ENCODE results near the gene SORCS3. TPM values are rescaled to one million over a fixed set of nuclear protein-coding genes. Genes with fewer than 3 reads are reported as not detected.

SORCS3 gene
- total RNA-seq, 1 experiment from 2014 or later = not detected

DNA sequence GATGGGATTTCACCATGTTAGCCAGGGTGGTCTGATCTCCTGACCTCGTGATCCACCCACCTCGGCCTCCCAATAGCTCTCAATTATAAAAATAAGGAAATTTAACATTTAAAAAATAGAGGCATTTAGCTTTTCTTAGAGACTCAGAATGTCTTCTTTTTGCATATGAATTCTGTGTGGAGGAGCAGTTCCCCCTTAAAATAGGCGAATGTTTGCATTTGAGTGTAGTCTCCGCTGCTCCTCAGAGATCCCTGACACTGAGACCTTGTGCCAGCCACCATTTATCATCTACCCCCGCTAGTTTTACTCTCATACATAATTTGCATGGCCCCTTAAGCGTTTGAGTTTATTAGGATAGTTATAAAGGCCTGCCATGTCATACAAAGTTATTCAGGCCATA, 461.9 kb downstream of the SORCS3 start:
- Histone ChIP-seq H4K20me1 (ENCODE audit: insufficient read depth, low read depth, low read length) (no peaks in the 10 kb centered on the region), H3K4me3 (ENCODE audit: low read length) (no peak overlapping the region), H3K9me2 (replicated peaks; ENCODE audit: insufficient read depth, low read length) (no peaks in the 10 kb centered on the region), H3K27ac (ENCODE audit: low read length) (no peak overlapping the region), H3K9me3 (ENCODE audit: low read length) (no peaks in the 10 kb centered on the region; the same call in 1 of the 2 replicates), H3K27me3 (ENCODE audit: low read length) (no peaks in the 10 kb centered on the region), H3K36me3 (ENCODE audit: insufficient read depth, low read length) (no peaks in the 10 kb centered on the region), H2AFZ (ENCODE audit: low read length) (no peak overlapping the region), H3K9ac (ENCODE audit: low read length) (no peak overlapping the region), H3K79me2 (ENCODE audit: low read length) (no peaks in the 10 kb centered on the region), H3K4me1 (ENCODE audit: low read length) (no peaks in the 10 kb centered on the region), H3K4me2 (ENCODE audit: low read depth, low read length, poor library complexity, severe bottlenecking) (no peak overlapping the region)
- no peak for DNase-seq

DNA sequence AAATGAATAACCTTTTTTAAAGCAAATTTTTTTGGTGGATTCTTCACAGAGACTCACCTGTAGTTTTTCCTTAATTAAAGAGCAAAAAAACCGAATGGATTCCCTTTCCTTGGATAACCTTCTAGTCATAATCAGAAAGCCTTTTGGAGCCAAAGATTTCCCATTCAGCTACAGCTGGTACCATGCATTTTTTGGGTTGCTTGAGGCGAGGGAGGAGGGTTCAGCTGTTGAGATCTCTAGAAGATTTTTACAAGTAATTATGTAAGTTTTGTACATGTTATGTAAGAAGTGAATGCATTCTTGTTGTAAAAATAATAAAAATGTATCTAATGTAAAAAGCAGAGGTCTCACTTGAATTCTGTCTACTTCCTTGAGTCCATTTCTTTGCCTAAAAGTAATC, 463.2 kb downstream of the SORCS3 start:
- no peak overlapping the region for H3K4me2 ChIP-seq (ENCODE audit: low read depth, low read length, poor library complexity, severe bottlenecking)
- no peaks in the 10 kb centered on the region; the same call in 1 of the 2 replicates for H3K9me3 ChIP-seq (ENCODE audit: low read length)
- no peaks in the 10 kb centered on the region for H4K20me1 ChIP-seq (ENCODE audit: insufficient read depth, low read depth, low read length)
- no peak for DNase-seq
- no peak overlapping the region for H3K27ac ChIP-seq (ENCODE audit: low read length)
- no peaks in the 10 kb centered on the region for H3K4me1 ChIP-seq (ENCODE audit: low read length)
- H2AFZ ChIP-seq (ENCODE audit: low read length) = no peak overlapping the region
- H3K27me3 ChIP-seq (ENCODE audit: low read length) = no peaks in the 10 kb centered on the region
- H3K9me2 ChIP-seq (replicated peaks; ENCODE audit: insufficient read depth, low read length) = no peaks in the 10 kb centered on the region
- H3K79me2 ChIP-seq (ENCODE audit: low read length) = no peaks in the 10 kb centered on the region
- no peak overlapping the region for H3K4me3 ChIP-seq (ENCODE audit: low read length)
- H3K36me3 ChIP-seq (ENCODE audit: insufficient read depth, low read length) = no peaks in the 10 kb centered on the region
- H3K9ac ChIP-seq (ENCODE audit: low read length) = no peak overlapping the region

DNA sequence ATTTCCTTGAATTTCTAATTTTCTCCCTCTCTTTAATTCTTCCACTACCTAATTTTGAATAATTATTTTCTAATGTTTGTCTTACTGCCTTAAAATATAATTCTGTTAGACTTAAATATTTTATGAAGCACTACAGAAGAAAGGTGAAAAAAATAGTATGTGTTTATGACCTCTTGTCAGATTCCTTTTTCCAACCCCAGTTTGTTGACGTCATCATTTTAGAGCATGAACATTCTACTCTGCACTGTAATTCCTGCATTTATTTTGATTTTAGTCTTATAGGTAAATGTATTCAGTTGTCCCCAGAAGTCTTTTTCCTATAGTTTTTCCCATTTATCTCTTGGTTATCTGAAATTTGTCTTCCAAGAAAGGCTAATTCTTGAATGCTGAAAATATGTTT, 468.1 kb downstream of the SORCS3 start:
- H3K9me3 ChIP-seq (ENCODE audit: low read length) = no peaks in the 10 kb centered on the region; the same call in 1 of the 2 replicates
- H3K27ac ChIP-seq (ENCODE audit: low read length) = no peak overlapping the region
- no peaks in the 10 kb centered on the region for H3K36me3 ChIP-seq (ENCODE audit: insufficient read depth, low read length)
- H4K20me1 ChIP-seq (ENCODE audit: insufficient read depth, low read depth, low read length) = no peaks in the 10 kb centered on the region
- no peaks in the 10 kb centered on the region for H3K9me2 ChIP-seq (replicated peaks; ENCODE audit: insufficient read depth, low read length)
- H3K4me1 ChIP-seq (ENCODE audit: low read length) = no peaks in the 10 kb centered on the region
- H3K27me3 ChIP-seq (ENCODE audit: low read length) = no peaks in the 10 kb centered on the region
- no peak overlapping the region for H3K4me3 ChIP-seq (ENCODE audit: low read length)
- no peak overlapping the region for H3K4me2 ChIP-seq (ENCODE audit: low read depth, low read length, poor library complexity, severe bottlenecking)
- DNase-seq = no peak
- no peaks in the 10 kb centered on the region for H3K79me2 ChIP-seq (ENCODE audit: low read length)
- no peak overlapping the region for H3K9ac ChIP-seq (ENCODE audit: low read length)
- no peak overlapping the region for H2AFZ ChIP-seq (ENCODE audit: low read length)

DNA sequence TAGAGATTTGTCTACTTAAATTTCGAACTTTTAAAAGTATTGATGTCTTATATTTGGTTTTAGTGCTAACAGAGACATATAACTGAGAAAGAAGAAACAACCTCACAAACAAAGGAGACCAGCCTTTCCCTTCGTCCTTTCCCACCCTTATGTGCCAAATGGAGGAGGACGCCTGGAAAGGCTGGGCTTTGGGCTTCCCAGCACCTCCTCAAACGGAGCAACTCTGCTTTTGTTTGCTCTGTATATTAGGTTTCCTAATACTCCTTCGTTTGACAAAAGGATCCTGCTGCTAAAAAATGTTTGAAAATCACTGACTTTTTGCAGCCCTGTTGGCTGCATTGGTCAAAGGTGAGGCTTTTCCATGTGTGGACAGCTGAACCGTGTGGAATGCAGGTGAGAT, 471.8 kb downstream of the SORCS3 start:
- Histone ChIP-seq H2AFZ (ENCODE audit: low read length) (no peak overlapping the region), H3K9ac (ENCODE audit: low read length) (no peak overlapping the region), H3K27ac (ENCODE audit: low read length) (no peak overlapping the region), H4K20me1 (ENCODE audit: insufficient read depth, low read depth, low read length) (no peaks in the 10 kb centered on the region), H3K4me1 (ENCODE audit: low read length) (no peaks in the 10 kb centered on the region), H3K9me2 (replicated peaks; ENCODE audit: insufficient read depth, low read length) (no peaks in the 10 kb centered on the region), H3K27me3 (ENCODE audit: low read length) (no peaks in the 10 kb centered on the region), H3K36me3 (ENCODE audit: insufficient read depth, low read length) (no peaks in the 10 kb centered on the region), H3K79me2 (ENCODE audit: low read length) (no peaks in the 10 kb centered on the region), H3K4me3 (ENCODE audit: low read length) (no peak overlapping the region), H3K9me3 (ENCODE audit: low read length) (no peaks in the 10 kb centered on the region), H3K4me2 (ENCODE audit: low read depth, low read length, poor library complexity, severe bottlenecking) (no peak overlapping the region)
- no peak for DNase-seq

DNA sequence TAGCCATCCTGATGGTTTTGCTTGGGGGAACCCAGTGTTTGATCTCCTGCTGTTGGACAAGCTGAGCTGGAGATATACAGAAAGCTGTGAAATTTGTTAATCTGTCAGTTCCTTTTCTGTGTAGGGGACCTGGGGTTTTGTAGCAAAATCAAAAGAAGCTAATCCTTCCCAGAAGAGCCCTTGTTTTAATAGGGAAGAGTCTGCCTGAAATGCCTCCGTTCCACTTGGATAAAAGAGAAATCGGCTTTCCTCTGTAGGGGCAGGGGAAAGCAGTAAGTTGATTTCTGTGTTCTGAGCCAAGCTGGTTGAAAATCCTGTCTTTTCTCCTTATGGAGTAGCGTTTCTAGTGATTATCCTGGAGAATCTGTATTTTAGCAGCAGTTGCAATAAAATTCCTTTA, 472.6 kb downstream of the SORCS3 start:
- Histone ChIP-seq H3K79me2 (ENCODE audit: low read length) (no peaks in the 10 kb centered on the region), H3K36me3 (ENCODE audit: insufficient read depth, low read length) (no peaks in the 10 kb centered on the region), H3K9me2 (replicated peaks; ENCODE audit: insufficient read depth, low read length) (no peaks in the 10 kb centered on the region), H3K4me3 (ENCODE audit: low read length) (no peak overlapping the region), H3K9me3 (ENCODE audit: low read length) (no peaks in the 10 kb centered on the region), H3K4me1 (ENCODE audit: low read length) (no peaks in the 10 kb centered on the region), H4K20me1 (ENCODE audit: insufficient read depth, low read depth, low read length) (no peaks in the 10 kb centered on the region), H3K9ac (ENCODE audit: low read length) (no peak overlapping the region), H3K27me3 (ENCODE audit: low read length) (no peaks in the 10 kb centered on the region), H2AFZ (ENCODE audit: low read length) (no peak overlapping the region), H3K27ac (ENCODE audit: low read length) (no peak overlapping the region), H3K4me2 (ENCODE audit: low read depth, low read length, poor library complexity, severe bottlenecking) (no peak overlapping the region)
- DNase-seq = no peak

DNA sequence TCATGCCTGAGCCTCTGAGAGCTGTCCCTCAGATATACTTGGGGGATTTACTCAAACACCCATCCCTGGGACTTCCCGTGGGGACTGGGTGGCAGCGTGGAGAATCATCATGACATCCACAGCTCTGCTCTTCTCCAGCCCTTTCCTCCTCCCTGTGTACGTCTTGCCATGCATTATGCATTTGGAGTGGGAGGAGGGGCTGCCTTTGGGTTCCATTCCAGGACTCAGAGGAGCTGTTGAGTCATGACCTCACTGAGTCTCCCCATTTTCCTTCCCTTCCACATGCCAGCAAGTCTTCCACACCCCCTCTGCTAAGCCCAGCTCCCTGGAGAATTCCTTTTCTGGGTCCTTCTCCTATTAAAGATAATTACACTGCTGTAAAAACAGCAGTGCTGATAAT, 480.7 kb downstream of the SORCS3 start:
- Histone ChIP-seq H3K27me3 (ENCODE audit: low read length) (no peaks in the 10 kb centered on the region), H3K27ac (ENCODE audit: low read length) (no peak overlapping the region), H3K4me2 (ENCODE audit: low read depth, low read length, poor library complexity, severe bottlenecking) (no peak overlapping the region), H4K20me1 (ENCODE audit: insufficient read depth, low read depth, low read length) (no peaks in the 10 kb centered on the region), H3K4me1 (ENCODE audit: low read length) (no peaks in the 10 kb centered on the region), H3K79me2 (ENCODE audit: low read length) (no peaks in the 10 kb centered on the region), H3K9me3 (ENCODE audit: low read length) (no peaks in the 10 kb centered on the region; the same call in none of the 2 replicates), H3K9me2 (replicated peaks; ENCODE audit: insufficient read depth, low read length) (no peaks in the 10 kb centered on the region), H3K36me3 (ENCODE audit: insufficient read depth, low read length) (no peaks in the 10 kb centered on the region), H3K9ac (ENCODE audit: low read length) (no peak overlapping the region), H2AFZ (ENCODE audit: low read length) (no peak overlapping the region), H3K4me3 (ENCODE audit: low read length) (no peak overlapping the region)
- no peak for DNase-seq

DNA sequence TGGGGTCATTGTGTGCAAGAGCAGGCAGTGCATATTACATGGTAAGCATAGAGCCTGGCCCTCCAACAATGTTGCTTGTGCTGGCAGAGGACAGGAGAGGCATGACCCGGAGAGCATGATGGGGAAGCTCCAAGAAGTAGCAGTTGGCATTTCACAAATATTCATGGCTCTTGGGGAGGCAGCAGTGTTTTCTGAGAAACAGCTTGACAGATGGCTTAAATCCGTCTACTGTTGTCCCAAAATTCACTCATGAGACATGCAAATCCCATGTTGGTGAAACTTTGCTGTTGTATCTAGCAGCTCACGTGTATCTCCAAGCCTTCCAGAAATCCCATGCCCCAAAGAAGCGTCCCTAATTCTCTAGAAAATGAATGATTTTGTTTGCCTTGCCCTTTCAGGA, 487.0 kb downstream of the SORCS3 start:
- H3K27me3 ChIP-seq (ENCODE audit: low read length) = no peaks in the 10 kb centered on the region
- no peaks in the 10 kb centered on the region for H3K9me2 ChIP-seq (replicated peaks; ENCODE audit: insufficient read depth, low read length)
- no peak overlapping the region for H3K27ac ChIP-seq (ENCODE audit: low read length)
- no peaks in the 10 kb centered on the region for H3K36me3 ChIP-seq (ENCODE audit: insufficient read depth, low read length)
- H4K20me1 ChIP-seq (ENCODE audit: insufficient read depth, low read depth, low read length) = no peaks in the 10 kb centered on the region
- H3K4me3 ChIP-seq (ENCODE audit: low read length) = no peak overlapping the region
- H3K9me3 ChIP-seq (ENCODE audit: low read length) = no peaks in the 10 kb centered on the region; the same call in none of the 2 replicates
- H3K4me1 ChIP-seq (ENCODE audit: low read length) = no peaks in the 10 kb centered on the region
- H3K4me2 ChIP-seq (ENCODE audit: low read depth, low read length, poor library complexity, severe bottlenecking) = no peak overlapping the region
- no peaks in the 10 kb centered on the region for H3K79me2 ChIP-seq (ENCODE audit: low read length)
- no peak overlapping the region for H2AFZ ChIP-seq (ENCODE audit: low read length)
- no peak overlapping the region for H3K9ac ChIP-seq (ENCODE audit: low read length)
- DNase-seq = no peak

DNA sequence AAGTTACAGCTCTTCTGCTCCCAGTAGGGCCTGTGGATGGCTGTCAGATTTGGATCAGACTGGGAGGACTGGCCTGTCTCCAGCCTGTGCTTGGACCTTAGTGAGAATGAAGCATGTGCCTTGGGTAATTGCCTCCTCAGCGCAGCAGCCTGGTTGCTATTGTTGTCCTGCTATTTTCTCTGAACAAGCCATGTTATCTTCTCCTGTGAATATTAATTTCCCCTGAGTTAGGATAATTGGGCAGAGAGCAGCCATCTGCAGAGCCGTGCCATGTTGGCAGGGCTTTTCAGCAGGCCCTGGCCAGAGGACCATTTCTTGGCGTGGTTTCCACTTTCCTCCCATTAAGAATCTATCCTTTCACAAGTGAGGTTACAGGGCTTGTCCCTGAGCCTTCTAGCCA, 497.3 kb downstream of the SORCS3 start:
- no peaks in the 10 kb centered on the region for H3K27me3 ChIP-seq (ENCODE audit: low read length)
- H3K4me2 ChIP-seq (ENCODE audit: low read depth, low read length, poor library complexity, severe bottlenecking) = no peak overlapping the region
- H3K4me3 ChIP-seq (ENCODE audit: low read length) = no peak overlapping the region
- no peaks in the 10 kb centered on the region for H4K20me1 ChIP-seq (ENCODE audit: insufficient read depth, low read depth, low read length)
- no peak for DNase-seq
- no peaks in the 10 kb centered on the region for H3K9me2 ChIP-seq (replicated peaks; ENCODE audit: insufficient read depth, low read length)
- no peak overlapping the region for H3K9ac ChIP-seq (ENCODE audit: low read length)
- H3K27ac ChIP-seq (ENCODE audit: low read length) = no peak overlapping the region
- no peaks in the 10 kb centered on the region for H3K9me3 ChIP-seq (ENCODE audit: low read length)
- no peaks in the 10 kb centered on the region for H3K36me3 ChIP-seq (ENCODE audit: insufficient read depth, low read length)
- no peak overlapping the region for H2AFZ ChIP-seq (ENCODE audit: low read length)
- H3K79me2 ChIP-seq (ENCODE audit: low read length) = no peaks in the 10 kb centered on the region
- no peaks in the 10 kb centered on the region for H3K4me1 ChIP-seq (ENCODE audit: low read length)

DNA sequence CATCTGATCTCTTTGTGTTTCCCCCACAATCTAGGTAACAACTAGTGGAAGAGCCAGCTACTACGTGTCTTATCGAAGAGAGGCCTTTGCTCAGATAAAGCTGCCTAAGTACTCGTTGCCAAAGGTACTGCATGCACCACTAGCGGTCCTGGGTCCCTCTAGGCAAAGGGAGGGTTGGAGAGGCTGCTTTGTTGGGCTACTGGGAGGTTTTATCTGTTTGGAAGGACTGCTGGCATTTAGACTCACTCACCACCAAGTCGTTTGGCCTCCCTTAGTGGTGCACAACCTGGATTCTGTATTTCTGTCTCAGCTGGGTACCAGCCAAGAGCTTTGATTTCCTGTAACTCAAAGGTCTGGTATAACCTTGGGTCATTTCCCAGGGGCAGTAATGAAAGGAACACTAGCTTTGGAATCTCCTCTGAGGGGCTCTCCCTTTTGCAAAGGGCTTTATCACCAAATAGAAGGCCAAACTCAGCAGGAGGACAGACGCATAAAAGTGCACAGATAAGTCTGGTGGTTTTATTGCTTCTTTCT, 498.3 kb downstream of the SORCS3 start:
- H3K9me2 ChIP-seq (replicated peaks; ENCODE audit: insufficient read depth, low read length) = no peaks in the 10 kb centered on the region
- no peak for DNase-seq
- no peak overlapping the region for H3K4me3 ChIP-seq (ENCODE audit: low read length)
- no peaks in the 10 kb centered on the region for H3K4me1 ChIP-seq (ENCODE audit: low read length)
- no peaks in the 10 kb centered on the region for H4K20me1 ChIP-seq (ENCODE audit: insufficient read depth, low read depth, low read length)
- H3K36me3 ChIP-seq (ENCODE audit: insufficient read depth, low read length) = no peaks in the 10 kb centered on the region
- H3K9ac ChIP-seq (ENCODE audit: low read length) = no peak overlapping the region
- no peaks in the 10 kb centered on the region for H3K27me3 ChIP-seq (ENCODE audit: low read length)
- H3K79me2 ChIP-seq (ENCODE audit: low read length) = no peaks in the 10 kb centered on the region
- H3K27ac ChIP-seq (ENCODE audit: low read length) = no peak overlapping the region
- H2AFZ ChIP-seq (ENCODE audit: low read length) = no peak overlapping the region
- H3K9me3 ChIP-seq (ENCODE audit: low read length) = no peaks in the 10 kb centered on the region
- no peak overlapping the region for H3K4me2 ChIP-seq (ENCODE audit: low read depth, low read length, poor library complexity, severe bottlenecking)
